Psoas muscle (tissue), 8 donors: ENCODE results near the gene ZNF547. TPM values are rescaled to one million over a fixed set of nuclear protein-coding genes. Genes with fewer than 3 reads are reported as not detected.

Experiments
- ATAC-seq, 4 donors: fragments of 200-7000 bp; cut with Tn5 transposase; one replicate each; pipeline ENCODE4 v1.9.1; 2020; ENCODE audit warnings: moderate library complexity in 3 of 4, mild to moderate bottlenecking in 2 of 4
- DNase-seq, 2 donors: peaks; one replicate each; pipeline ENCODE4 v3.0.0-alpha.2; 2020
- H3K27ac ChIP-seq: fragments of 200-600 bp; one replicate; pipeline ENCODE4 v1.8.0; 2022
- H3K27me3 ChIP-seq, 3 donors: fragments of 200-600 bp in 1 of 3; one replicate each; pipeline versions ENCODE4 v1.6.1 to v1.8.0; 2013 to 2022; ENCODE audit warnings: low read length in 2 of 3, mild to moderate bottlenecking in 2 of 3, moderate library complexity in 1 of 3; ENCODE audit not compliant: insufficient read depth in 3 of 3
- H3K36me3 ChIP-seq, 2 donors: fragments of 200-600 bp in 1 of 2; one replicate each; pipeline versions ENCODE4 v1.6.1 to v1.8.0; 2013 to 2022; ENCODE audit warnings: low read depth in 1 of 2, mild to moderate bottlenecking in 1 of 2, moderate library complexity in 1 of 2; ENCODE audit not compliant: insufficient read depth in 1 of 2
- H3K4me1 ChIP-seq: fragments of 200-600 bp; one replicate; pipeline ENCODE4 v1.8.0; 2022
- H3K4me3 ChIP-seq: fragments of 200-600 bp; one replicate; pipeline ENCODE4 v1.8.0; 2022; ENCODE audit warnings: mild to moderate bottlenecking
- H3K9me3 ChIP-seq: fragments of 200-600 bp; one replicate; pipeline ENCODE4 v1.8.0; 2022
- CTCF ChIP-seq: fragments of 200-600 bp; IDR thresholded peaks from one replicate; pipeline ENCODE4 v1.8.0; 2022; ENCODE audit warnings: antibody characterized with exemption
- WGBS, 3 donors: extraction: QIAGEN DNeasy Blood & Tissue Kit; methylation state at CpG; one replicate each; pipeline versions ENCODE4 v1.1.6 to v1.1.7; 2013; 5-methylcytosine and 5-hydroxymethylcytosine counted together
- intact Hi-C, 2 donors: fragments of 100-400 bp; cut with DNase I; formaldehyde crosslinking; loops; one replicate each; pipeline versions ENCODE4 v1.11.0 to v1.14.2; 2022
- long read RNA-seq, 2 donors: library from polyadenylated mRNA; unstranded; transcript quantifications; one replicate each; pipeline ENCODE4 v2.0.0, GENCODE V29; 2021
- polyA plus RNA-seq, 3 donors: library from polyadenylated mRNA; stranded (reverse); fragments of 200-250 nt; gene quantifications; one replicate each; pipeline ENCODE4 v1.2.3, GENCODE V29; 2013
- total RNA-seq, 4 donors: library from RNA; stranded (reverse); fragmentation: NEBNext Ultra II Directional in 2 of 4; extraction: Animal tissue kit (Norgen Biotek cat#: 25700) in 2 of 4; gene quantifications; one replicate each; pipeline versions ENCODE4 v1.2.1 to v1.2.4, GENCODE V29; 2021 to 2023
- donor health status: healthy with polysubstance abuse.
- donor health status: DM: no; HTN: no; CAD: no; lungs with moderate emphysema.
- donor health status: Bipolar disorder and iron deficiency.
- donor health status: healthy.
- donor health status: DM: yes; HTN: yes; CAD: no.
- donor health status: DM: no; HTN: no; CAD: no.
- donor health status: DM: no; HTN: no; CAD: no.
- donor health status: DM: yes; HTN: yes; CAD: no.

The ZNF547 gene
- 1 to 10 TPM; 1.1 to 2.8 (median 1.9) TPM for total RNA-seq
- polyA plus RNA-seq: 1 to 10 TPM in 2 of 3 donors, under 1 TPM in 1; 0.80 to 3.3 (median 1.1) TPM
- long read RNA-seq, donor 1: 0 reads
- long read RNA-seq, donor 2, partial matches to known transcripts: 0 of 5 reads
- long read RNA-seq, donor 2, other reads (novel, unspliced or antisense): 2 of 5 reads

- intact Hi-C loops: loop anchor here in 1 of 2 donors (1.0 kb wide), 1 partner anchor 83 kb away; the partner anchor contains the start of gene ZNF460
- H3K9me3 ChIP-seq: no peaks in the 10 kb centered on the region
- DNase-seq (peak; percentile 99 to 100), ATAC-seq (peak; percentile 94 to 96 (median 95))
- H3K36me3 ChIP-seq: peaks cover 7 to 26% of the 10 kb centered on the region in 2 donors
- TF ChIP-seq CTCF: no peak
- peak within 1 kb of the TSS; percentile 98 for H3K27ac ChIP-seq
- WGBS, 3 donors: 0 to 1% (median 1%) methylated on average over 46 to 47 of the region's 47 CpGs
- no peaks in the 10 kb centered on the region for H3K27me3 ChIP-seq
- H3K4me1 ChIP-seq: no peaks in the 10 kb centered on the region
- H3K4me3 ChIP-seq: peak within 1 kb of the TSS; percentile 91
These were observed at the start of gene ZNF547, which contains the start of gene TRAPPC2B for GRCh38 chr19:57362997-57363687. Gene ZNF547, plus strand, starts transcription at chr19:57363551. Its CDS starts 5,005 bp downstream, at chr19:57368556. Gene TRAPPC2B, plus strand, starts transcription at chr19:57363551. Its CDS starts 1,283 bp downstream, at chr19:57364834.

GRCh38 chr19:57314146-57314545, 49.2 kb upstream of the ZNF547 start:
- DNase-seq (no peak), ATAC-seq (no peak)
- intact Hi-C loops: no loop called here
- Histone ChIP-seq H3K4me3 (no peak overlapping the region), H3K27me3 (peaks cover 0 to 3% (median 0%) of the 10 kb centered on the region in 3 donors), H3K27ac (no peak overlapping the region), H3K36me3 (no peaks in the 10 kb centered on the region), H3K4me1 (no peaks in the 10 kb centered on the region), H3K9me3 (no peaks in the 10 kb centered on the region)
- 74 to 81% (median 76%) methylated on average over 4 of the region's 4 CpGs for WGBS, 3 donors
- no peak for TF ChIP-seq CTCF

- ATAC-seq (peak; percentile 50 to 66 (median 60)), DNase-seq (peak; percentile 27 to 71)
- intact Hi-C loops: loop anchor here (2.0 to 5.0 kb wide), 2 partner anchors 15 to 35 kb away; partner anchors contain the start of gene ZNF460 (in 1 of the 2)
- H3K27me3 ChIP-seq: peaks cover 0 to 3% (median 0%) of the 10 kb centered on the region in 3 donors
- peak overlapping the region; percentile 54 for H3K4me3 ChIP-seq
- H3K9me3 ChIP-seq: no peaks in the 10 kb centered on the region
- 6 to 19% (median 14%) methylated on average over 29 of the region's 29 CpGs for WGBS, 3 donors
- H3K4me1 ChIP-seq: peaks cover 12% of the 10 kb centered on the region
- peak overlapping the region; percentile 32 for H3K27ac ChIP-seq
- no peaks in the 10 kb centered on the region for H3K36me3 ChIP-seq
- no peak for TF ChIP-seq CTCF
These were observed 45.8 kb upstream of the ZNF547 start for GRCh38 chr19:57317503-57317902.

GRCh38 chr19:57319869-57320179, 43.5 kb upstream of the ZNF547 start:
- peak overlapping the region; percentile 84 for H3K4me3 ChIP-seq
- peaks cover 0 to 17% of the 10 kb centered on the region in 2 donors for H3K36me3 ChIP-seq
- WGBS, 3 donors: 0% methylated on average over 1 of the region's 1 CpG
- peak in 3 of 4 donors; percentile 39 to 41 (median 39) for ATAC-seq
- intact Hi-C loops: loop anchor here (1.0 to 10.0 kb wide), 4 partner anchors 31 to 75 kb away; partner anchors contain the start of genes ZNF460 (in 2 of the 2), ZNF304 (in 1 of the 2) and ZNF805 (in 1 of the 2)
- no peak for TF ChIP-seq CTCF
- H3K27ac ChIP-seq: peak overlapping the region; percentile 92
- H3K27me3 ChIP-seq: peaks cover 0 to 3% (median 0%) of the 10 kb centered on the region in 3 donors
- no peaks in the 10 kb centered on the region for H3K9me3 ChIP-seq
- H3K4me1 ChIP-seq: peaks cover 12% of the 10 kb centered on the region
- DNase-seq: no peak
